A673 (cell line): ENCODE results near the gene ITM2B. TPM values are rescaled to one million over a fixed set of nuclear protein-coding genes. Genes with fewer than 3 reads are reported as not detected.

ENCODE experiments used
- BruUV-seq: library from RNA; stranded (reverse); fragments of 400-500 nt; replicated peaks from 2 replicates; lab custom pipeline; 2021; lab: Mats Ljungman, UMichigan
- CTCF ChIA-PET: fragments of 300-600 bp; sonication (Branson Sonifier 250); formaldehyde crosslinking; loops from one replicate; lab custom pipeline; 2022; ENCODE audit warnings: antibody characterized with exemption; lab: Charles Lee
- POLR2A ChIA-PET: fragments of 300-600 bp; sonication (Branson Sonifier 250); formaldehyde crosslinking; loops from one replicate; lab custom pipeline; 2022; ENCODE audit warnings: antibody characterized with exemption; ENCODE audit not compliant: low non-redundant PET; lab: Charles Lee
- DNase-seq: peaks from one replicate; pipeline ENCODE4 v3.0.0-alpha.2; 2015; ENCODE audit warnings: low spot score
- H3K27ac ChIP-seq: fragments of 200-600 bp; sonication (generic); 2 replicates; pipeline ENCODE4 v1.5.1; 2016; ENCODE audit warnings: mixed run types, low read depth, mild to moderate bottlenecking, mixed read lengths, antibody characterized with exemption, low read length; ENCODE audit not compliant: poor library complexity, severe bottlenecking
- H3K27me3 ChIP-seq: fragments of 200-600 bp; sonication (generic); replicated peaks from 2 replicates; pipeline ENCODE4 v1.6.1; 2017; ENCODE audit warnings: mixed run types, low read depth, mild to moderate bottlenecking, mixed read lengths, antibody characterized with exemption, low read length; ENCODE audit not compliant: insufficient read depth, poor library complexity
- H3K36me3 ChIP-seq: fragments of 200-600 bp; sonication (generic); 2 replicates; pipeline ENCODE4 v1.6.1; 2016; ENCODE audit warnings: mixed run types, mild to moderate bottlenecking, mixed read lengths, antibody characterized with exemption, low read length; ENCODE audit not compliant: insufficient read depth, poor library complexity, severe bottlenecking
- H3K4me1 ChIP-seq: fragments of 200-600 bp; sonication (generic); 2 replicates; pipeline ENCODE4 v1.6.1; 2017; ENCODE audit warnings: mixed run types, mild to moderate bottlenecking, mixed read lengths, antibody characterized with exemption, low read length; ENCODE audit not compliant: insufficient read depth, poor library complexity, severe bottlenecking
- H3K4me3 ChIP-seq: fragments of 200-600 bp; sonication (generic); 2 replicates; pipeline ENCODE4 v1.5.1; 2016; ENCODE audit warnings: low read depth, mixed run types, mild to moderate bottlenecking, mixed read lengths, low read length; ENCODE audit not compliant: poor library complexity, severe bottlenecking
- H3K9me3 ChIP-seq: fragments of 200-600 bp; sonication (generic); 2 replicates; pipeline ENCODE4 v1.6.1; 2016; ENCODE audit warnings: mixed run types, low read depth, mild to moderate bottlenecking, mixed read lengths, antibody characterized with exemption, low read length; ENCODE audit not compliant: poor library complexity, severe bottlenecking
- EZH2 ChIP-seq: fragments of 200-600 bp; sonication (generic); IDR thresholded peaks from 2 replicates; pipeline ENCODE4 v1.6.1; 2017; ENCODE audit warnings: borderline replicate concordance, low read depth, mild to moderate bottlenecking, mixed read lengths, antibody characterized with exemption, low read length; ENCODE audit not compliant: poor library complexity, severe bottlenecking
- intact Hi-C: fragments of 100-400 bp; cut with micrococcal nuclease; formaldehyde crosslinking; loops from one replicate; pipeline ENCODE4 v1.10.0; 2022; ENCODE audit not compliant: unreplicated experiment
- total RNA-seq: library from RNA; stranded (reverse); gene quantifications from 2 replicates; pipeline ENCODE4 v1.2.3, GENCODE V29; 2021
- TF ChIP-seq, protein P1 (sequence below): fragments of 300-800, 200-600 bp; sonication (generic); conservative IDR thresholded peaks from 2 replicates; pipeline ENCODE4 v1.5.1; 2017; ENCODE audit warnings: low read depth, mild to moderate bottlenecking, antibody characterized with exemption, low read length, moderate library complexity, mixed read lengths

The ITM2B gene
- total RNA-seq, 1 experiment from 2014 or later, result 190 TPM

GRCh38 chr13:48222358-48223301 is 10.4 kb upstream of the ITM2B start:
- Histone ChIP-seq H3K27me3 (no peaks in the 10 kb centered on the region), H3K9me3 (no peaks in the 10 kb centered on the region), H3K4me1 (no peaks in the 10 kb centered on the region), H3K4me3 (peak overlapping the region; percentile 9), H3K36me3 (no peaks in the 10 kb centered on the region), H3K27ac (no peak overlapping the region)
- ChIA-PET CTCF (no interaction called here), POLR2A (no interaction called here)
- TF ChIP-seq EZH2, result no peak
- TF ChIP-seq, protein P1, sequence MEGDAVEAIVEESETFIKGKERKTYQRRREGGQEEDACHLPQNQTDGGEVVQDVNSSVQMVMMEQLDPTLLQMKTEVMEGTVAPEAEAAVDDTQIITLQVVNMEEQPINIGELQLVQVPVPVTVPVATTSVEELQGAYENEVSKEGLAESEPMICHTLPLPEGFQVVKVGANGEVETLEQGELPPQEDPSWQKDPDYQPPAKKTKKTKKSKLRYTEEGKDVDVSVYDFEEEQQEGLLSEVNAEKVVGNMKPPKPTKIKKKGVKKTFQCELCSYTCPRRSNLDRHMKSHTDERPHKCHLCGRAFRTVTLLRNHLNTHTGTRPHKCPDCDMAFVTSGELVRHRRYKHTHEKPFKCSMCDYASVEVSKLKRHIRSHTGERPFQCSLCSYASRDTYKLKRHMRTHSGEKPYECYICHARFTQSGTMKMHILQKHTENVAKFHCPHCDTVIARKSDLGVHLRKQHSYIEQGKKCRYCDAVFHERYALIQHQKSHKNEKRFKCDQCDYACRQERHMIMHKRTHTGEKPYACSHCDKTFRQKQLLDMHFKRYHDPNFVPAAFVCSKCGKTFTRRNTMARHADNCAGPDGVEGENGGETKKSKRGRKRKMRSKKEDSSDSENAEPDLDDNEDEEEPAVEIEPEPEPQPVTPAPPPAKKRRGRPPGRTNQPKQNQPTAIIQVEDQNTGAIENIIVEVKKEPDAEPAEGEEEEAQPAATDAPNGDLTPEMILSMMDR, result no peak
- intact Hi-C loops, result no loop called here
- no TSS peak for BruUV-seq
- DNase-seq, result no peak

DNA sequence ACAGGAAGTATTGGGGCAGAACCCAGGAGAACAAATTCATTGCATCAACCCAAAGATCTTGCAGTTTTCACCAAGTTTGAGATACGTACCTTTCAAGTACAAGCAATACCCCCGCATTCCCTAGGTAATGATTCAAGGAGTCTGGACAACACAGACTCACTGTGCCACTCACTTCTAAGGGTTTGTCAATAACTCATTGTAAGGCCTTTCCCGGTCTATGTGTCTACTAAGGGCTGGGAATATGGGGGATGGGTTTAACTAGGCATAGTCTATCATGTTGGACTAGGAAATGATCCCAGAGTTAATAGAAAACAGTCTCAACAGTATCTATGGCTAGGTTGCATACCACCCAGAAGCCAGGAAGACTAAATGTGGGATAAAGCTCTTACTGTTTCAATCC is 8.3 kb upstream of the ITM2B start:
- no TSS peak for BruUV-seq
- no peak overlapping the region for H3K27ac ChIP-seq
- POLR2A ChIA-PET, result no interaction called here
- no peak overlapping the region for H3K4me3 ChIP-seq
- H3K27me3 ChIP-seq, result no peaks in the 10 kb centered on the region
- H3K36me3 ChIP-seq, result no peaks in the 10 kb centered on the region
- TF ChIP-seq, protein P1, result no peak
- no peak for TF ChIP-seq EZH2
- no peaks in the 10 kb centered on the region for H3K4me1 ChIP-seq
- DNase-seq, result no peak
- H3K9me3 ChIP-seq, result no peaks in the 10 kb centered on the region
- CTCF ChIA-PET, result no interaction called here
- intact Hi-C loops, result no loop called here

GRCh38 chr13:48230541-48230940 is 2.5 kb upstream of the ITM2B start:
- no peaks in the 10 kb centered on the region for H3K9me3 ChIP-seq
- BruUV-seq, result no TSS peak
- no peak overlapping the region for H3K4me3 ChIP-seq
- no peak for DNase-seq
- H3K27ac ChIP-seq, result no peak overlapping the region
- no peak for TF ChIP-seq EZH2
- TF ChIP-seq, protein P1, result no peak
- ChIA-PET CTCF (no interaction called here), POLR2A (no interaction called here)
- no peaks in the 10 kb centered on the region for H3K36me3 ChIP-seq
- no peaks in the 10 kb centered on the region for H3K27me3 ChIP-seq
- peaks cover 4% of the 10 kb centered on the region for H3K4me1 ChIP-seq
- intact Hi-C loops, result loop anchor here (10.0 kb wide), 1 partner anchor 344 kb away; no protein-coding TSS in a partner anchor
